ENCODE data around the gene SMOC2.

The SMOC2 gene

DNA sequence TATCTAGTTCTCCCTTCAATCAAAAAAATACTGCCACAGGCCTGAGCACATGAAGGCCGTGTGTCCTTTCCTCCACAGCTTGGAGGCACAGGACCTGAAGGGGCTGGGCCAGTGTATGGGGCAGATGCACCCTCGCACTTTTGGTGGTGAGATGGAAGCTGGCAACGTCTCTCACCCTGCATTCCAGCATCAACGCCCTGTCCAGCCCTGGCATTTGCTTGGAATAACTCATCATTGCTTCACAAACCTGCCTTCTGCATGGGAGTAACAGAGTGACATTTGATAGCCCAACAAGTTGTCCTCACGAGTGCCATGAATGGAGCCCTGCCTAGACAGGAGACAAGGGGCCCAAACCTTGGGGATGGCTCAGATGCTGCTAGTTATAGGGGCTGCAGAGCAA is 257.9 kb downstream of the SMOC2 start:
- TF ChIP-seq, protein P1, sequence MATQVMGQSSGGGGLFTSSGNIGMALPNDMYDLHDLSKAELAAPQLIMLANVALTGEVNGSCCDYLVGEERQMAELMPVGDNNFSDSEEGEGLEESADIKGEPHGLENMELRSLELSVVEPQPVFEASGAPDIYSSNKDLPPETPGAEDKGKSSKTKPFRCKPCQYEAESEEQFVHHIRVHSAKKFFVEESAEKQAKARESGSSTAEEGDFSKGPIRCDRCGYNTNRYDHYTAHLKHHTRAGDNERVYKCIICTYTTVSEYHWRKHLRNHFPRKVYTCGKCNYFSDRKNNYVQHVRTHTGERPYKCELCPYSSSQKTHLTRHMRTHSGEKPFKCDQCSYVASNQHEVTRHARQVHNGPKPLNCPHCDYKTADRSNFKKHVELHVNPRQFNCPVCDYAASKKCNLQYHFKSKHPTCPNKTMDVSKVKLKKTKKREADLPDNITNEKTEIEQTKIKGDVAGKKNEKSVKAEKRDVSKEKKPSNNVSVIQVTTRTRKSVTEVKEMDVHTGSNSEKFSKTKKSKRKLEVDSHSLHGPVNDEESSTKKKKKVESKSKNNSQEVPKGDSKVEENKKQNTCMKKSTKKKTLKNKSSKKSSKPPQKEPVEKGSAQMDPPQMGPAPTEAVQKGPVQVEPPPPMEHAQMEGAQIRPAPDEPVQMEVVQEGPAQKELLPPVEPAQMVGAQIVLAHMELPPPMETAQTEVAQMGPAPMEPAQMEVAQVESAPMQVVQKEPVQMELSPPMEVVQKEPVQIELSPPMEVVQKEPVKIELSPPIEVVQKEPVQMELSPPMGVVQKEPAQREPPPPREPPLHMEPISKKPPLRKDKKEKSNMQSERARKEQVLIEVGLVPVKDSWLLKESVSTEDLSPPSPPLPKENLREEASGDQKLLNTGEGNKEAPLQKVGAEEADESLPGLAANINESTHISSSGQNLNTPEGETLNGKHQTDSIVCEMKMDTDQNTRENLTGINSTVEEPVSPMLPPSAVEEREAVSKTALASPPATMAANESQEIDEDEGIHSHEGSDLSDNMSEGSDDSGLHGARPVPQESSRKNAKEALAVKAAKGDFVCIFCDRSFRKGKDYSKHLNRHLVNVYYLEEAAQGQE (IDR thresholded peaks at IDR 0.05; ENCODE audit: low read depth) = no peak
- 0 out of 2 replicates have a peak, but pooled peaks have one; percentile 29 for TF ChIP-seq TCF12 (IDR thresholded peaks at IDR 0.05; ENCODE audit: low read depth)
- TF ChIP-seq, protein P2, sequence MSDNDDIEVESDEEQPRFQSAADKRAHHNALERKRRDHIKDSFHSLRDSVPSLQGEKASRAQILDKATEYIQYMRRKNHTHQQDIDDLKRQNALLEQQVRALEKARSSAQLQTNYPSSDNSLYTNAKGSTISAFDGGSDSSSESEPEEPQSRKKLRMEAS (IDR thresholded peaks at IDR 0.05) = peak; percentile 40; the same call in 1 of the 2 replicates
- no peak for TF ChIP-seq RAD21 (IDR thresholded peaks at IDR 0.05; ENCODE audit: low read depth)
- no peak for TF ChIP-seq YY1 (IDR thresholded peaks at IDR 0.05; ENCODE audit: low read depth)
- no peak for TF ChIP-seq FOXM1 (IDR thresholded peaks at IDR 0.05; ENCODE audit: borderline replicate concordance, low read depth)
- TF ChIP-seq, protein P3, sequence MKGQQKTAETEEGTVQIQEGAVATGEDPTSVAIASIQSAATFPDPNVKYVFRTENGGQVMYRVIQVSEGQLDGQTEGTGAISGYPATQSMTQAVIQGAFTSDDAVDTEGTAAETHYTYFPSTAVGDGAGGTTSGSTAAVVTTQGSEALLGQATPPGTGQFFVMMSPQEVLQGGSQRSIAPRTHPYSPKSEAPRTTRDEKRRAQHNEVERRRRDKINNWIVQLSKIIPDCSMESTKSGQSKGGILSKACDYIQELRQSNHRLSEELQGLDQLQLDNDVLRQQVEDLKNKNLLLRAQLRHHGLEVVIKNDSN (IDR thresholded peaks at IDR 0.05) = no peak
- TF ChIP-seq TAF1 (IDR thresholded peaks at IDR 0.05; ENCODE audit: low read depth) = no peak
- peak; percentile 50 for TF ChIP-seq NFIC (IDR thresholded peaks at IDR 0.05)
- TF ChIP-seq CREB1 (IDR thresholded peaks at IDR 0.05; ENCODE audit: low read depth) = no peak
- peak; percentile 61; the same call in 1 of the 2 replicates for TF ChIP-seq EP300 (IDR thresholded peaks at IDR 0.05; ENCODE audit: borderline replicate concordance)
- TF ChIP-seq TEAD4 (IDR thresholded peaks at IDR 0.05) = peak; percentile 88
- no peak for TF ChIP-seq ZBTB7A (IDR thresholded peaks at IDR 0.05; ENCODE audit: low read depth)
- no peak for TF ChIP-seq EGR1 (IDR thresholded peaks at IDR 0.05)
- no peak for TF ChIP-seq CEBPB (IDR thresholded peaks at IDR 0.05)

DNA sequence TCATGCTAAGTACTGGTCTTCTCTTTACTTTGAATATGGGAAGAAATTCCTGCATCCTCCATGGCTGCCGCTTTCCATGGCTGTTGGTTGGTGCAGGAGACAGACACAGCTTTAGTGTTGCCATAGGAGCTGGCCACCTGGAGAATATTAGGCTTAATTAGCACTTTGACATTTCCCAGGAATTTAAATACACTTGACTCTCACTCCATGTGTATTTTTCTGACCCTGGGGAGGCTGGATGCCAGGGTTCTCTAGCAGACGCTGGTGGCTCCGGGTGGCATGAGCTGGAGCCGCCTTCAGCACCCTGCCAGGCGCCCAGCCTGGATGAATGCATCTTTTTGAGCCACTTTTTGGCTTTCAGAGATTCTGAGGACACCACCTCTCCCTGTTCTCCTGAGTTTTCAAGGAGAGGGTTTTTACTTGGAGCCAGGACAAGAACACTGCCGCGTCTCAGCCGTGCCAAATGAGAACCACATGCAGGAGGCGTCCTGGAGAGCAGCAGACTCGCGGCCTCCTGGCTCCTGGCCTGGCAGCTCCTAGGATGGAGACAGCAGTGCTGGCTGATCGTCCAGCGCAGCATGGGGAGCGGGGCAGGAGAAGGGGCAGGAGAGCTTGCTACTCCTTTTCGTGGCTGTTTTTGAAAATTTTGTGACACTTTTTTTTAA is 258.8 kb downstream of the SMOC2 start:
- TF ChIP-seq NFIC (IDR thresholded peaks at IDR 0.05) = peak; percentile 47; the same call in 1 of the 2 replicates
- no peak for TF ChIP-seq EGR1 (IDR thresholded peaks at IDR 0.05)
- TF ChIP-seq TCF12 (IDR thresholded peaks at IDR 0.05; ENCODE audit: low read depth) = peak; percentile 57; the same call in 1 of the 2 replicates
- TF ChIP-seq, protein P2 (IDR thresholded peaks at IDR 0.05) = peak; percentile 77
- no peak for TF ChIP-seq CREB1 (IDR thresholded peaks at IDR 0.05; ENCODE audit: low read depth)
- TF ChIP-seq, protein P3 (IDR thresholded peaks at IDR 0.05) = no peak
- TF ChIP-seq TEAD4 (IDR thresholded peaks at IDR 0.05) = peak; percentile 8; the same call in 1 of the 2 replicates
- TF ChIP-seq EP300 (IDR thresholded peaks at IDR 0.05; ENCODE audit: borderline replicate concordance) = no peak; the same call in 1 of the 2 replicates
- TF ChIP-seq FOXM1 (IDR thresholded peaks at IDR 0.05; ENCODE audit: borderline replicate concordance, low read depth) = no peak; the same call in 1 of the 2 replicates
- no peak; the same call in 1 of the 2 replicates for TF ChIP-seq YY1 (IDR thresholded peaks at IDR 0.05; ENCODE audit: low read depth)
- TF ChIP-seq ZBTB7A (IDR thresholded peaks at IDR 0.05; ENCODE audit: low read depth) = no peak; the same call in 1 of the 2 replicates

DNA sequence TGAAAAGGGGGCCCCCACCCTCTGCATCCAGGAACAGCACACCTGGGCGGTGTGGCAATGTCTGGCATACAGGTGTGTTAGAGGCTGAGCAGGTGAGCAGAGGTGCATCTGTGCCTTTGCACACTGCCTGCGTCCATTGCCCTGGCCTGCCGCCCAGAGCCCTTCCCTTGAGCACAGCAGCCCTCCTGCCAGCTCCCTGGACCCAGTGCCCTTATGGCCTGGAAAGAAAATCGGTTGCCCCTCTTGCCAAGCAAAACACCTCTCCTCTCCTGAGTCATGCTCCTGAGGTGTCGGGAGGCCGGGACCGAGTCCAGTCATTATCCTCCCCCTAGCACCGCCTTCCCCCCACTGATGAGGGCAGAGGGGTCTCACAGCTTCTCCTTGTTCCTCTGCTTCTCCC is 259.9 kb downstream of the SMOC2 start:
- no peak for TF ChIP-seq RAD21 (IDR thresholded peaks at IDR 0.05; ENCODE audit: low read depth)

DNA sequence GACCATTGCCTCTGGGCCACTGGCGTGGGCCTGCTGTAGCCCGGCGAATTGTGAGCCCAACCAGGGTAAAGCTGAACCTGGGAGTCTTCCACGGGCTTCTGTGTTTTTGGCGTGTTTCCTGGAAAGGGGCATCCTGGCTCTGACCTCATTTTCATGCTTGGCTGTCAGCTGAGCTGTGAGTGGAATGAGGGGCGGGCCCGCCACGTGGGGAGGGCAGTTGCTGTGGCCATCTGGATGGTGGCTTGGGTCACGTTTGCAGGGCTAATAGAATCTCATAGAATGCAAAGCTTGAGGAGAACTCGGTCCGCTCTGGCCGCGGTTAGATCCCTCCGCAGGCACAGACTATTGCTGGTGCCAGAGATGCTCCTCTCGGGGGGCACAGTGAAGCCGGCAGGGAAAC is 263.0 kb downstream of the SMOC2 start:
- TF ChIP-seq ZBTB7A (IDR thresholded peaks at IDR 0.05; ENCODE audit: low read depth) = no peak
- no peak for TF ChIP-seq CEBPB (IDR thresholded peaks at IDR 0.05)
- TF ChIP-seq, protein P1 (IDR thresholded peaks at IDR 0.05; ENCODE audit: low read depth) = no peak
- no peak for TF ChIP-seq RAD21 (IDR thresholded peaks at IDR 0.05; ENCODE audit: low read depth)
- no peak for TF ChIP-seq YY1 (IDR thresholded peaks at IDR 0.05; ENCODE audit: low read depth)
- no peak for TF ChIP-seq NFIC (IDR thresholded peaks at IDR 0.05)
- TF ChIP-seq, protein P3 (IDR thresholded peaks at IDR 0.05) = no peak
- TF ChIP-seq FOXM1 (IDR thresholded peaks at IDR 0.05; ENCODE audit: borderline replicate concordance, low read depth) = no peak
- TF ChIP-seq, protein P2 (IDR thresholded peaks at IDR 0.05) = no peak
- TF ChIP-seq TAF1 (IDR thresholded peaks at IDR 0.05; ENCODE audit: low read depth) = no peak
- no peak for TF ChIP-seq EGR1 (IDR thresholded peaks at IDR 0.05)
- TF ChIP-seq TEAD4 (IDR thresholded peaks at IDR 0.05) = no peak
- no peak for TF ChIP-seq EP300 (IDR thresholded peaks at IDR 0.05; ENCODE audit: borderline replicate concordance)
- no peak for TF ChIP-seq TCF12 (IDR thresholded peaks at IDR 0.05; ENCODE audit: low read depth)
- no peak for TF ChIP-seq CREB1 (IDR thresholded peaks at IDR 0.05; ENCODE audit: low read depth)

DNA sequence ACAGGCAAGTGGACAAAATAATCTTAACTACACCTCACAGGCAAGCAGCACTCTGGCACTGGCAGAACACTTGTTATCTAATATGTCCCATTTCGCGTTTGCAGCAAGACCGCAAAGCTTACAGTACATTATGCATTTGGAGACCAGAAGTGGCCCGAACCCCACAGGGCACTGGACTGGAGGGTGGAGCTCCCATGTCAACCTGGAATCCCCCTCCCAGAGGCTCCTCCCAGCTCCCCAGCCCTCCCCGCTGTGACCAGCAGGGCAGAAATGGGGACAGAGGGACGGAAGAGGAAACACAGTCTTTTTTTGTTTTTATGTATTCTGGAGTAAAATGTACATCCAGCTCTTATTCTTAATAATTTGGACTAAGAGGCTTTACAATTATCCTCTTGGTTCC is 263.7 kb downstream of the SMOC2 start:
- TF ChIP-seq CEBPB (IDR thresholded peaks at IDR 0.05) (no peak), TCF12 (IDR thresholded peaks at IDR 0.05; ENCODE audit: low read depth) (no peak), YY1 (IDR thresholded peaks at IDR 0.05; ENCODE audit: low read depth) (no peak), RAD21 (IDR thresholded peaks at IDR 0.05; ENCODE audit: low read depth) (no peak), ZBTB7A (IDR thresholded peaks at IDR 0.05; ENCODE audit: low read depth) (no peak), TEAD4 (IDR thresholded peaks at IDR 0.05) (no peak), EGR1 (IDR thresholded peaks at IDR 0.05) (no peak), FOXM1 (IDR thresholded peaks at IDR 0.05; ENCODE audit: borderline replicate concordance, low read depth) (no peak), TAF1 (IDR thresholded peaks at IDR 0.05; ENCODE audit: low read depth) (no peak), EP300 (IDR thresholded peaks at IDR 0.05; ENCODE audit: borderline replicate concordance) (no peak), NFIC (IDR thresholded peaks at IDR 0.05) (no peak), CREB1 (IDR thresholded peaks at IDR 0.05; ENCODE audit: low read depth) (no peak)
- TF ChIP-seq, protein P1 (IDR thresholded peaks at IDR 0.05; ENCODE audit: low read depth) = no peak
- TF ChIP-seq, protein P3 (IDR thresholded peaks at IDR 0.05) = no peak
- TF ChIP-seq, protein P2 (IDR thresholded peaks at IDR 0.05) = no peak
